Nephron progenitor cell (in vitro differentiated cells): ENCODE data around the gene TMEM184A.
A peak's percentile ranks its signal among the peaks of the same experiment; 100 is the strongest.

Experiments used
- DNase-seq: peaks from one replicate; pipeline ENCODE4 v3.0.0; 2021
- H3K27ac Mint-ChIP-seq: 2 replicates; pipeline ENCODE4 v1.8.0; 2021; ENCODE audit warnings: mild to moderate bottlenecking, moderate library complexity, mixed read lengths
- H3K27me3 Mint-ChIP-seq: 2 replicates; pipeline ENCODE4 v1.8.0; 2021; ENCODE audit warnings: mild to moderate bottlenecking, low read depth, mixed read lengths; ENCODE audit not compliant: poor library complexity
- H3K36me3 Mint-ChIP-seq: 2 replicates; pipeline ENCODE4 v1.8.0; 2021; ENCODE audit warnings: low read depth, mixed read lengths
- H3K4me1 Mint-ChIP-seq: 2 replicates; pipeline ENCODE4 v1.8.0; 2021; ENCODE audit warnings: mixed read lengths
- H3K4me3 Mint-ChIP-seq: 2 replicates; pipeline ENCODE4 v1.8.0; 2021; ENCODE audit warnings: mild to moderate bottlenecking, moderate library complexity, mixed read lengths
- H3K9me3 Mint-ChIP-seq: 2 replicates; pipeline ENCODE4 v1.8.0; 2021; ENCODE audit warnings: mild to moderate bottlenecking, moderate library complexity, mixed read lengths
- CTCF ChIP-seq: fragments of 200-600 bp; sonication (generic); IDR thresholded peaks from 2 replicates; pipeline ENCODE4 v1.5.0; 2021; ENCODE audit warnings: antibody characterized with exemption

The TMEM184A gene

GRCh38 chr7:1580422-1581030 lies 24.5 kb upstream of the TMEM184A start:
- Mint-ChIP-seq H3K27me3 (peaks cover 5% of the 10 kb centered on the region), H3K27ac (no peak overlapping the region), H3K4me3 (no peak overlapping the region), H3K4me1 (peaks cover 15% of the 10 kb centered on the region), H3K9me3 (peaks cover 4% of the 10 kb centered on the region), H3K36me3 (no peaks in the 10 kb centered on the region)
- no peak for DNase-seq
- no peak for TF ChIP-seq CTCF

GRCh38 chr7:1579481-1580421 lies 23.7 kb upstream of the TMEM184A start:
- H3K27ac Mint-ChIP-seq, result no peak overlapping the region
- H3K36me3 Mint-ChIP-seq, result no peaks in the 10 kb centered on the region

GRCh38 chr7:1578513-1578912 lies 22.5 kb upstream of the TMEM184A start:
- no peak for TF ChIP-seq CTCF
- DNase-seq, result no peak
- H3K4me1 Mint-ChIP-seq, result peaks cover 10% of the 10 kb centered on the region
- H3K27ac Mint-ChIP-seq, result no peak overlapping the region
- H3K27me3 Mint-ChIP-seq, result peaks cover 5% of the 10 kb centered on the region
- peaks cover 2% of the 10 kb centered on the region for H3K9me3 Mint-ChIP-seq
- no peaks in the 10 kb centered on the region for H3K36me3 Mint-ChIP-seq
- H3K4me3 Mint-ChIP-seq, result no peak overlapping the region

More at GRCh38 chr7:1579481-1580421, 23.7 kb upstream of the TMEM184A start:
- peaks cover 10% of the 10 kb centered on the region for H3K4me1 Mint-ChIP-seq
- peak; percentile 87 for DNase-seq
- peaks cover 5% of the 10 kb centered on the region for H3K27me3 Mint-ChIP-seq
- peak; percentile 83 for TF ChIP-seq CTCF
- H3K9me3 Mint-ChIP-seq, result peaks cover 4% of the 10 kb centered on the region
- H3K4me3 Mint-ChIP-seq, result no peak overlapping the region

GRCh38 chr7:1576521-1577253 lies 20.7 kb upstream of the TMEM184A start:
- Mint-ChIP-seq H3K27ac (no peak overlapping the region), H3K27me3 (peaks cover 5% of the 10 kb centered on the region), H3K9me3 (no peaks in the 10 kb centered on the region), H3K4me1 (peaks cover 15% of the 10 kb centered on the region), H3K4me3 (no peak overlapping the region), H3K36me3 (peaks cover 5% of the 10 kb centered on the region)
- no peak for DNase-seq
- no peak for TF ChIP-seq CTCF

GRCh38 chr7:1575809-1576208 lies 19.8 kb upstream of the TMEM184A start:
- no peak overlapping the region for H3K4me3 Mint-ChIP-seq
- peaks cover 5% of the 10 kb centered on the region for H3K36me3 Mint-ChIP-seq
- H3K9me3 Mint-ChIP-seq, result no peaks in the 10 kb centered on the region
- H3K27me3 Mint-ChIP-seq, result peaks cover 5% of the 10 kb centered on the region
- no peak overlapping the region for H3K27ac Mint-ChIP-seq
- no peak for DNase-seq
- peaks cover 20% of the 10 kb centered on the region for H3K4me1 Mint-ChIP-seq
- no peak for TF ChIP-seq CTCF
